HT1080 (cell line): Measurements from ENCODE around the gene ACTR2. TPM values are rescaled to one million over a fixed set of nuclear protein-coding genes. Genes with fewer than 3 reads are reported as not detected.

Experiments used
- DNase-seq: peaks from one replicate; pipeline ENCODE4 v3.0.0-alpha.2; 2015; ENCODE audit warnings: low read depth
- total RNA-seq: library from RNA; depleted of rRNA; stranded (reverse); fragments of >200 nt; shearing (Covaris generic); gene quantifications from 2 replicates; pipeline ENCODE4 v1.2.3, GENCODE V29; 2014

ACTR2 gene
- total RNA-seq, 1 experiment from 2014 or later, result 114 TPM

DNA sequence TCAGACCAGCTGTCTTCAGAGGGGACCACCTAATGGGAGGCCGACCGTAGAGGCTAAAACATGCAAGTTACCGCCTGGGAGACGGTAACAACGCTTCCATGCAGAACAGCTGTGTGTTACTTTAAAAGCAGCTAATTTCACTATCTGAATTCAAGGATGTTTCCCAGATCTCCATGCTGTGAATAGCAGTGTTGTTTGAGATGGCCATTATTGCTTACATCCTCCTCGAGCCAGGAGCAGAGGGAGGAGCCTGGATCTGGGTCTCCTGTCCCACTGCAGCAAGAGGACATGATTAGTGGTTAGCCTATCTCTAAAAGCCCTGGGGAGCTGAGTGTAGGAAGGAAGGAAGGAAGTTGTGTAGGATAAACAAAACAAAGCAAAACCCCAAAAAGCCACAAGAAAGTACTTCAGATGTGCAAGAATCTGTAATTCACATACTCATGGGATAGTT, 50.9 kb downstream of the ACTR2 start:
- peak; percentile 60 for DNase-seq

GRCh38 chr2:65279756-65280155, 52.1 kb downstream of the ACTR2 start:
- no peak for DNase-seq

GRCh38 chr2:65281627-65282351, 54.2 kb downstream of the ACTR2 start:
- no peak for DNase-seq

DNA sequence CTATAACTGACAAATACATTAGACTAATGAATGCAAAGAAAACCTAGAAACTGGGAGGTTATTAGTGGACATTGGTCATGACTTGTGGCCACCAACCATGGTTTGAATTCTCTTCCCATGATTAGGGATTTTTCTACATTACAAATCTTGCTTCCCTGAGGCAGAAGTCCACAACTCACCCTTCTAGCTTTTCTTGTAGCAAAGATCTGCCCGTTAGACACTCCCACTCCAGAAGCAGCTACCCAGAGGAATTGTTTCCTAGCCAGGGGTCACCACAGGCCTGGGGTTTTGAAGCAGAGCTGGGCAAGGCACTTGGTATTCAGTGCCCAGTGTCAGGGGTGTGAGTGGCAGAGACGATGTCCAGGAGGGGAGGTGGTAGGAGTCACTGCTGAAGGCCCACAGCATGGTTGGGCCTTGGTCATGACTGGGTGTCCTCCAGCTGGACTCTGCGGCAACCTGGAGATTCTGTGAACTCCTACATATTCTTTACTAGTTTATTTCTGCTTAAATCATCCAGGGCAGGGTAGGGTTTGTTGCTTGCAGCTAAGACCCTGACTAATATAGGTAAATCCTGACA, 54.9 kb downstream of the ACTR2 start:
- DNase-seq, result no peak

GRCh38 chr2:65287364-65287763, 59.7 kb downstream of the ACTR2 start:
- no peak for DNase-seq

DNA sequence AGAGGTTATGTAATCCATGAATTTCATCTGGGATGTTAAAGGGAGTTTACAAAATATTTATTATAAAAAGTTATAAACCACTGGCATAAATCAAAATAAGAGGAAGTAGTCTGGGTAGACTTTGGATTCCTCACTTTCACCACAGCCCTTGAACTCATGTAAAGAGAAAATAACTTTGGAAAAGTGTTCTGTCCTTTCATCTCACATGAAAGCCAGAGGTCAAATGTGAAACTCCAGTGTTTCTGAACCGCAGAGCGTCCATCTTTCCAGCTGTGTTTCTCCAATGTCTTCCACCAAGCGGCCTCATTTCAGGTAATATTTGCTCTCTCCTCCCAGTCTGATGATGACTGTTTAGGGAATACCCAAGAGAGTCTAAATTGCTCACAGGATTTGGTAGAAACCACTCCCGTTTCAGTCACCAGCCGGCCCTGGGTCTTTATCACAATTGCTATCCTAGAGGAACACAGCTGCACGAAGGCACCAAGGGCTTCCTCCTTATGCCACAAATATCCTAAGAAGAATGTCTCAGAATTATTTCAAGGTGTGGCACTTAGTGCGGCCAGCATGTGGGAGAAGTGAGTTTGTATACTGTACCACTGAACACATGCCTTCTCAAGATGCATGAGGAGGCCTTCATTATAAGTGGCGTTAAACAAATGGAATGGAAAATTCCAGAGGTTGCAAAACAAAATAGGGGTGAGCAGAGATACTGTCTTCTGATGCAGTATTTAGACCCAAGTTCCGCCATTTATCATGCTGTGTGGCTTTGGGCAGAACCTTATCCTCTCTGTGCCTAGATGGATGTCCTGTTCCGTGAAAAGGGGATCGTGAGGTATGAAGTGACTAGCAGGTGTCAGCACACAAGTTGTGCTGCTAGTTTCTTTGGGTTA, 63.8 kb downstream of the ACTR2 start:
- no peak for DNase-seq

DNA sequence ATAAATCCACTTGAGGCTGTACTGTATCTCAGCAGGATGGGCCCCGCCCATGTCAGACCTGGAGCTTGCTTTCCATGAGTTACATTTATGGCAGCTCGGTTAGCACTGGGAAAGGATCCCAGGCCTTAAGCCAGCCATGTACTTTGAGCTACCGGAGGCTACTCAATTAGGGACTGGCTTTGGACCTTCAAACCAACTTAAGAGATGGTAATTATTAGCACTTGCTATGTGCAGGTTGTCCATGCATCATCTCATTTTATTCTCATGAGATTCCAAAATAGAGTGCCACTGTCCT, 64.4 kb downstream of the ACTR2 start:
- DNase-seq, result no peak

DNA sequence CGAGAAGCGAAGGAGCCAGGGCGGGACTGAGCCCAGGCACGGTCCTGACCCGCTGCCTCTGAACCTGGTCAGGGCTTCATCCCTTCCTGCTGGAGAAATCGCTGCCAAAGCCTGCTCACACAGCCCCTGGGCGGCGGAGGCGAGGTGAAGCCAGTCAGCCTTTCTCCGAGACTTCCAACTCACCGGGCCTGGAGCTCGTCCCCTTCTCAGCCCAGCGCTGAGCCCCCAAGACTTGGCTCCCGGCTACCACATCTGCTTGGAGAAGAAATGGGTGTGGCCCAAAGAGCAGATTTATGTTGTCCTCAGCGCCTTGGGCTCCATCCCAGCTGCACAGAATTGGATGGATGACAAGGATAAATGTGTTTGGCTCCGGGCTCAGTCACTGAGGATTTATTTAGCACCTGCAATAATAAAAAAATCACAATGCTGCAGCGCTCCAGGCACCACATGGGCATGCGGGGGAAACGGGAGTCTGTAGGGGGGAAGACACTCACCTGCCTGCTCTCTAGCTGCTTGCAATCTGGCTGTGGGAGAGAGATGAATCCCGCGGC, 64.9 kb downstream of the ACTR2 start:
- DNase-seq, result no peak

- DNase-seq, result no peak
These were observed 65.7 kb downstream of the ACTR2 start for GRCh38 chr2:65293376-65293775.

- no peak for DNase-seq
These were observed 66.5 kb downstream of the ACTR2 start for GRCh38 chr2:65294136-65294535.

DNA sequence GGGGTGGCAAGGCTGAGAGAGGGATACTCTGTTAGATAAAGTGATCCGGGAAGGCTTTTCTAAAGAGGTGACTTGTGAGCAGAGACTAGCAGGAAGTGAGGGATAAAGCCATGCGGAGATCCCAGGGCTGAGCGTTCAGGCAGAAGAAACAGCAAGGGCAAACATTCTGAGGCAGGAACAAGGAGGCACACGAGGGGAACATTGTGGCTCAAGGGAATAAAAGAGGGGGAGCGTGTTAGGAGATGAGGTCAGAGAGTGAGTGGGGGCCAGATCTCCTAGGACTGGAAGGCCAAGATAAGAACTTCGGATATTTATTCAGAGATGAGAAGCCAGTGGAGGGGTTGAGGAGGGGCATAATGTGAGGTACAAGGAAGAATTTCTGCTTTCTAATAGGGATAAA, 67.1 kb downstream of the ACTR2 start:
- no peak for DNase-seq

DNA sequence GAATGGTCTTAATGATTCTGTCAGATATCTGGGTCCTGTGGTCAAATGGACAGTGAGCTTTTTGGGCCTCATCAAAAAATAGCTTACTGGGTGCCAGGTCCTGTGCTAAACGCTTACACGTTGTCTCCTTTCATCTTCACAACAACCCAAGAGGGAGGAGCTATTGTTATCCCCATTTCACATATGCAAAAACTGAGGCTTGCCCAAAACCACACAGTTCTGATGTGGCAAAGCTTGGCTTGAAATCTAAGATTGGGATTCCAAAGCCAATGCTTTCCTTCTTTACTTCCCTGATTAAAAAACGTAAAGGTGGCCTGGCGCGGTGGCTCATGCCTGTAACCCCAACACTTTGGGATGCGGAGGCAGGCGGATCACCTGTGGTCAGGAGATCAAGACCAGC, 69.3 kb downstream of the ACTR2 start:
- DNase-seq, result no peak

- DNase-seq, result no peak
These were observed 69.9 kb downstream of the ACTR2 start for GRCh38 chr2:65297544-65297943.

DNA sequence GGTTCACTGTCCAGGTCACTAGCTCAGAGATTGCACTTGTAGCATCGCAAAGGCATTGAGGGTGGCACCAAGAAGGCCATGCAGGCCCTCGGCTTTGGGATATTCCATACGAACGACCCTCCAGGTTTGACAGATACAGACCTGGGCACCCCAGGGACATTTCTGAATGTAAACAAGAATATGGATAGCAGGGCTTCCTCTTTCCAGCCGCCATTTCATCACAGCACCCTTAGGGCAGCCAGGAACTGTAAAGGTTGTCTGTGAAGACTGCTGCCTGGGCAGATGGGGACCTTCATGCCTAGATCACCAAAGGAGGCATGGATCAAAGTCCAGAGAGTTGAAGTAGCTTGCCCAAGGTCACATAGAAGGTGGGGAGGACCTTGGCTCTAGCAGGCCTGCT, 70.5 kb downstream of the ACTR2 start:
- DNase-seq, result no peak

GRCh38 chr2:65299246-65299645, 71.6 kb downstream of the ACTR2 start:
- peak; percentile 58 for DNase-seq

DNA sequence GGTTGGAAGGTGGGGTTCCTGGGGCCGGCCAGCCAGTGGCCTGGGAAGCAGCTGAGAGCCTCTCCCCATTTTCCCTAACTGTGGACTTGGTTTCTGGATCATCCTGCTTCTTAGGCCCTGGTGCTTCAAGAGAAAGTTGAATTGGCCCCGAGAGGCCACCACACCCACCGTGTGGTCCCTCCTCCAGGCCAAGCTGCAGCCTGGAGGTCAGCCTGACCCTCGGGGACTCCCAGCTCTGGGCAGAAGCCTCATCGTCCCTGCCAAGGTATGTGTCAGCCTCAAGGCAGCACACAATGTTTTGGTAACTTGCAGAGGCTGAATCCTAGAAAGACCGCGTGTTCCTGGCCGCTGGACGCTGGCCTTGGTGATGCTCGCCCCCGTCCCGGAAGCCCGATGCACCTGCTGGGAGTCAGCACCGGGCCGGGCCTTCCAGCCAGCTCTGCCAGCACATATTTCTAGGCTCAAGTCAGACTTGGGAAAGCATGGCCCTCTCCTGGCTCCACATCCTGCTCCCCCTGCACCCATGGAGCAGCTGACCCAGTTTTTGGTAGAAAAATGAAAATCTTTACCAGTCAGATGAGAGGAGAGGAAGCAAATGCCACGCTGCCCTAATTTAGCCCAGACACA, 72.6 kb downstream of the ACTR2 start:
- peak; percentile 44 for DNase-seq

DNA sequence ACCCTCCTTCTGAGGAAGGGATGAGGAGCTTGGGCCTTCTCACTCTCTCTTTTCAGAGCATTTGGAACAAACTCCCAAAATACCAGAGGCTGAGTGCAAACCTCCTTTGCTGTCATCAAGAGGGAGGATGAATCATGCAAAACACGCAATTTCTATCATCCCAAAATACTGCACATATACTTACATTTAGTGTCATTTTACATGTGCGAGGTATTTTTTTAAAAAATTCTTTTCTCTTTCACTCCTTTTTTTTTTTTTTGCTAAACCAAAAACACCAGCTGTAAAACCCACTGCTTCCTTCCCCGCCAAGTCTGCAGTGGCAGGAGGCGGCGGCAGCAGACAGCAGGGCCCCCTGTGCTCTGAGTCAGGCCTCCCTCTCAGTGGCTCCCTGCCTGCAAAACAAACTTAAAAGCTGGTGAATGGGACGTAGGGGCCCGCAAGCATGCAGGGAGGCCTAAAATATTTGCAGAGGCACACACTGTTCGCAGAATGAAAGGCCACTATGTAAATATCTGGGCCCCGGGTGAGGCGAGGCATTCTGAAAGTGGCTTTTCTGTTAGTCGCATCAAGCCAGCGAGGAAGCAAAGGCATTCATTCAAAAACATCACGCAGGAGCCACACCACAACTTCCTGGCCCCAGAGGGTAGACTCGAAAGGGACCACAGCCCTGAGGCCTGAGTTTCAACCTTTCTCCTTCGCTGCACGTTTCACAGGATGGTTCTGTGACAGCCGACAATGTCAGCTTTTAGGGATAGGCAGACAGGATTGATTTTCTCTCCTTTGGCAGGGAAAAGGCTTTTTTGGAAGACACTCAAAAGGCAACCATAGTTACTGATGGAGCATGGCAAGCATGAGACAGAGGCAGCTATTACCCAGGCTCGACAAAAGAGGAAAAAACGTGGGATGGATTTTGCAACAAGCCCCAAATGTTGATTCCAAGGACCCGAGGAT, 73.4 kb downstream of the ACTR2 start:
- DNase-seq, result peak; percentile 85

DNA sequence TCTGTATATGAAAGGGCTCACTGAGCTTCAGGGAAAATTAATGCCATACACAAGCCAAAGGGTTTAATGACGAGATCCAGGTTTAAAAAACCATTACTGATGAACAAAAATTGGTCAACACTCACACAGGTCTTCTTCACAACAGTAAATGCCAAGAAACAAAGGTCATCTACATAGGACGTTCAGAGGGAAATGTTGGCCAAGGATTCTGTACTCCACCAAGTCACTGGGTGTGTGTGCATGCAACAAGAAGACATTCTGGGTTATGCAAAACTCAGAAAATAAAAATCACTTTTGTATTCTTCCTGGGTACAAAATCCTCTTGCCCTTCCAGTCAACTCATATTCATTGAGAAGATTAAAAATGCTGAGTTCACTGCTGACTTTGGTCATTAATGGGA, 78.3 kb downstream of the ACTR2 start:
- no peak for DNase-seq

DNA sequence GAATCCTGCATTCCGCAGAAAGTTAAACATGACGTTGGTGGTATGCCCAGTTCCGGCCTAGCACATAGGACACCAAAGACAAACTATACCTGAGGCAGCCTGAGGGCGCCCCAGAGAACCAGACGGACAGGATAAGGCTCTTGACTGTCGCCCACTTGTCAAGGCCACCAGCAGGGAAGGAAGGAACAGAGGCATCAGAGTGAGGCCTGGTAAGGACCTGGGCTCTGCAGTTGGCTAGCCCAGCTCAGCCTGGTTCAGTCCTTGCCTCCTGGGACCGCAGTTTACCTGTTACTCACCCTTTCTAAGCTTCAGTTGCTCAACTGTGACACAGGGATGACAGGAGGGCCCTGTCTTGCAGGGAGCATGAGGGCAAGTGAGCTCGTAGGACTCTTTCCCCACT, 82.1 kb downstream of the ACTR2 start:
- no peak for DNase-seq

- DNase-seq, result no peak
These were observed 83.4 kb downstream of the ACTR2 start for GRCh38 chr2:65311049-65311448.

DNA sequence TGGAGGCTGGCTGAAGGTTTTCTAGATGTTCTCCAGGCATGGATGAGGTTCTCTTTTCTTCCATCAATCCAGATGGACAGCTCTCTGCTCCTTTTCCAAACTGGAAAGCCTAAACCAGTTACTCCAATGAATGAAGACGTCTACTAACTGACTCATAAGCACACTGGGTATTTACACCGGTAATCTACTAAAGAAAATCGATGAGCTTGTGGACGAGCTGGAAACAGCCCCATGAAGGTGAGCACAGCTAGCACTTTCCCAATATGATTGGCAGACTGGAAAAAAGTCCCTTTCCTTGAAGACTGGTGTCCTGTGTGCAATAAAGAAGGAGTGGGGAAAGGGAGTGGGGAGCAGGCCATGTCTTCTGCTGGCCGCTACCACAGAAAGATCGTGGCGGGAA, 84.0 kb downstream of the ACTR2 start:
- no peak for DNase-seq
